Gastroesophageal sphincter (tissue), 3 donors: ENCODE measurements around the gene VWA5A.

ENCODE experiments used
- POLR2A ChIP-seq, 2 donors: fragments of 450-650 bp; IDR thresholded peaks; one replicate each; pipeline ENCODE4 v1.6.1; 2017; ENCODE audit warnings: antibody characterized with exemption in 2 of 2, mild to moderate bottlenecking in 2 of 2, moderate library complexity in 1 of 2
- TF ChIP-seq, protein P1 (sequence below), 4 experiments: fragments of 200-600 bp in 2 of 4; fragments of 450-650 bp in 2 of 4; sonication (generic) in 1 of 4; IDR thresholded peaks; one replicate each; pipeline ENCODE4 v1.5.1; 2017 to 2019; ENCODE audit warnings: antibody characterized with exemption in 4 of 4, mild to moderate bottlenecking in 2 of 4, moderate library complexity in 2 of 4

DNA sequence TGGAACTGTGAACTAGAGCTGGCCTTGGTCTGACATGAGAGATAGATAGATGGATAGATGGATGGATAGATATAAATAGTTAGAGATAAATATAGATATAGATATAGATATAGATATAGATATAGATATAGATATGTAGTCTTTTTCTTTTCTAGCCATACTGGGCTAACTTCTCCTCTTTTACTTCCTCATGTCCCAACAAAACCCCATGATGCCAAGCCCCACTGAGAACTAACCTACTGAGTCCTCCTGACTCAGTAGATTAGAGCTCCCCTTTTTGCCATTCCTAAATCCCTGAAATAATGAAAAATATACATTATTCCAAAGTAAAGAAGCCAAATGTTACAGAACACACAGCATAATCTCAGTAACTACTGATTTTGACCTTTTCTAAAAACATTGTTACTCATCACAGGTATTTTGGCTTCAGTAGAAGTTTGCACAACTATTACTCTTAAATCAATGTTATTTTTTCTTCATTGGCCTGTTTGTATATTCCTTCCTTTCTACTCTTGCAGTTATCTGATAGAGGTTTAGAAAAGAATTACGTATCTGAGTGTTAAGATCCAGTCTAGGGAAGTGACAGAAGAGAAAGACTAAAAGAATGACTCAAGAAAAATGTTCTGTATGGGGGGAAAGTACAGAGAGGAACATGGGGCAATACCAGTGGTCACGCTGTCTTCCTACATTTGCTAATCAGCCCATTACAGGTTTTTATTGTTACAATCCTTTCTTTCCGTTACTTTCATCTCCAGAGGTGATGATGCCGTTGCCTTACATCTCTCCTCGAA is 61.9 kb downstream of the VWA5A start:
- TF ChIP-seq, protein P1, sequence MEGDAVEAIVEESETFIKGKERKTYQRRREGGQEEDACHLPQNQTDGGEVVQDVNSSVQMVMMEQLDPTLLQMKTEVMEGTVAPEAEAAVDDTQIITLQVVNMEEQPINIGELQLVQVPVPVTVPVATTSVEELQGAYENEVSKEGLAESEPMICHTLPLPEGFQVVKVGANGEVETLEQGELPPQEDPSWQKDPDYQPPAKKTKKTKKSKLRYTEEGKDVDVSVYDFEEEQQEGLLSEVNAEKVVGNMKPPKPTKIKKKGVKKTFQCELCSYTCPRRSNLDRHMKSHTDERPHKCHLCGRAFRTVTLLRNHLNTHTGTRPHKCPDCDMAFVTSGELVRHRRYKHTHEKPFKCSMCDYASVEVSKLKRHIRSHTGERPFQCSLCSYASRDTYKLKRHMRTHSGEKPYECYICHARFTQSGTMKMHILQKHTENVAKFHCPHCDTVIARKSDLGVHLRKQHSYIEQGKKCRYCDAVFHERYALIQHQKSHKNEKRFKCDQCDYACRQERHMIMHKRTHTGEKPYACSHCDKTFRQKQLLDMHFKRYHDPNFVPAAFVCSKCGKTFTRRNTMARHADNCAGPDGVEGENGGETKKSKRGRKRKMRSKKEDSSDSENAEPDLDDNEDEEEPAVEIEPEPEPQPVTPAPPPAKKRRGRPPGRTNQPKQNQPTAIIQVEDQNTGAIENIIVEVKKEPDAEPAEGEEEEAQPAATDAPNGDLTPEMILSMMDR (IDR thresholded peaks at IDR 0.05), result no peak
- no peak for TF ChIP-seq POLR2A (IDR thresholded peaks at IDR 0.05)
